ENCODE measurements around the gene CD3D.

The CD3D gene

DNA sequence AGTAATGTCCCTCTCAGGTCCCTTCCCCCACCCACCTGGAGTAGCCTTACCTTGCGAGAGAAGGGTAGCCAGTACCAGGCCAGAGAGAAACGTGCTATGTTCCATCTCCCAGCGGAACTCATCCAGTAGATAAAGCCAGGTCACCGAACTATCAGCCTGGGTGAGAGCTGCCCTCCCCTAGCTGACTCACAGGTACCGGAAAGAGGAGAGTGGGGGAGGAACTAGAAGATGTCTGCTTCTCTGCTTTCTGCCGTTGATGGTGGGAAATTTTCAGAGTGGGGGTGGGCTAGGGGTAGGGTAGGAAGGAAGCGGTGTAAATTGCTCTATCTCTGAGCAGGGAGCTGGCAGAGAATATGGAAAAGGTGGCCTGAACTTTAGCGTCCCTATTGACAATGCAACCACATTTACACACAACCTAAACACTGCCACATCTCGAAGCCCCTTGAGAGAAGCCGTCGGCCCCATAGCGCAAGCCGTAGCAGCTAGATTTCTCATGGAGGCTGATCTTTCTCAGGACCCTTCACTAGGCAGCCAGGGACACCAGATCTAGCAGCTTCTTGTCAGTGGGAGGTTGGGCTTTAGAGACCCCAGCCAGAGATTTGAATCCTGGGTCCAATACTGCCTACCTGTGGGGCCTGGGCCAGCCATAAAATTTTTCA lies at the start of gene CD3D:
Gene CD3D (minus strand): TSS at position 203 of the 659 bp plus-strand sequence. CDS start 98 bp downstream, at position 105.
- no peak for DNase-seq (ENCODE audit: low spot score)

DNA sequence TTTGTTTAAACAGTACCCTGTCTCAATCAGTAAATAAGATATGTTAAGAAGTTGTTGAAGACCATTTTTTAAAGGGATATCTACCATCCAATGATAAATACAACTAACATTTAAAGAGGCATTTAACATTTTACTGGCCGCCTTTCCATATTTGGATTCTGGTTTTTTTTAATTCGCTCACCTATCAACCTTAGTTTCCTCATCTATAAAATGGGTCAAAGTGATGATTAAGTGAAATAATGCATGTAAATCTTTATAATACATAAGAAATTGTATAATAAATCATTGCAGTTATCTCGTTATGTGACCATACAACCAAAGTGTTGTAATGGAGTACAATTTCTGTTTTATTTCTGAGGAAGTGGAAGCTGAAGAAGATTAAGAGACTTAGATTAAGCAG lies 41.2 kb upstream of the CD3D start:
- no peak for DNase-seq (ENCODE audit: low spot score)

DNA sequence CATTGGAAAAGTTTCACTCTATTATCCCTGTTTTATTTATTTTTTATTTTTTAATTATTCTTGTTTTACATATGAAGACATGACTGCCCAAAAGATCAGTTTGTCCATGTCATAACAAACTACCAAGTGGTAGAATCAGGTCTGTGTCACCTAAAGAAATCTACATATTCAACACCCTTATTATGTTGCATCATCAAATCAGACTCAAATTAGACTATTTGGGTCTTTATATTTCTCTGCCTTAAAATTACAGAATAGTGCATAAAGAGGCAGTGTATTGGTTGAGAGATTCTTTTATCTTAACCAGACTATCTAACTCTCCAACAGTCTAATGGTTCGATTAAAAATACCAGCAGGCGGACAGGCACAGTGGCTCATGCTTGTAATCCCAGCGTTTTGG lies 40.4 kb upstream of the CD3D start:
- DNase-seq (ENCODE audit: low spot score), result no peak

DNA sequence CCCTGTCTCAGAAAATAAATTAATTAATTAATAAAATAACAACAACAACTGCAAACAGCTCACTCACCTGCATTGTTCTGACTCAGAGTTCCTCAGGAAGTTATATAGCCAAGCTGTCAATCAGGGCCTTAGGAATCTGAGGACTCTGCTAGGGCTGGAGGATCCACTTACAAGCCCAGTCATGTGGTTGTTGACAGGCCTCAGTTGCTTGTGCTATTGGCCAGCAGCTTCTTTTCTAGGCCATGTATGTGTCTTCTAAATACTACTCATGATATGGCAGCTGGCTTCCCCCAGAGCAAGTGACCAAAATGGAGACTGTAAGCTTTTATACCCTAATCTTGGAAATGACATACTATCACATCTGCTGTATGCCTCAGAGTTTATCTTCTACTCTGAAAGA lies 38.1 kb upstream of the CD3D start:
- DNase-seq (ENCODE audit: low spot score), result no peak

DNA sequence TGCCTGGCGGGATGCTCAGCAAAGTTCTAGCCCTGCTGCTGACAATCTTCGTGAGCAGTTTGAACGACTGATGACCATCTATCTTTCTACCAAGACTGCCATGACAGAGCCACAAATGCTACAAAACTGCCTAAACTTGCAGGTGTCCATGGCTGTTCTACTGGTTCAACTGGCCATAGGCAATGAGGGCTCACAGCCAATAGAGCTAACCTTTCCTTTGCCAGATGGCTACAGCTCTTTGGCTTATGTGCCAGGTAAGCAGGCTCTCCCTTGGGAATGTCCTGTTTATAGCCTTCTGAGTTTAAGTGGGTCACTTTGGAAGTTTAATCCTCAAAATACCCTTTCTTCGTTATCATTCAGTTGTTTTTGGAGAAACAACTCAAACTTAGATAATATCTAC lies 37.0 kb upstream of the CD3D start:
- DNase-seq (ENCODE audit: low spot score), result no peak

DNA sequence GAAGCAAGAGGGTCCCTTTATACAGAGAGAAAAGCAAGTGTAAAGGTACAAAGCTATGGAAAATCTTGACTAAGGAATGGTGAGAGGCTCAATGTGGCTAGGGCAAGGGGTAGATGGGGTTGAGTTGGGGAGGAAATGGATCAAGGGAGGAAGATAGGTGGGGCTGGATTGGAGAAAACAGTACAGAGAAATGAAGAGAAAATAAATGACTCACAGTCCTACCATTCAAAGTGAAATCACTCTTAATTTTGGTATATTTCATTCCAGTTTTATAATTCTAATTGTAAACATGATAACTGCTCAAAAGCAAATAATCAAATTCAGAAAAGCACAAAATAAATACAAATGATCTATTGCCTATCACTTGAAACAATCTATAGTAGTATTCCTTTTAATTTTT lies 33.5 kb upstream of the CD3D start:
- DNase-seq (ENCODE audit: low spot score), result no peak

DNA sequence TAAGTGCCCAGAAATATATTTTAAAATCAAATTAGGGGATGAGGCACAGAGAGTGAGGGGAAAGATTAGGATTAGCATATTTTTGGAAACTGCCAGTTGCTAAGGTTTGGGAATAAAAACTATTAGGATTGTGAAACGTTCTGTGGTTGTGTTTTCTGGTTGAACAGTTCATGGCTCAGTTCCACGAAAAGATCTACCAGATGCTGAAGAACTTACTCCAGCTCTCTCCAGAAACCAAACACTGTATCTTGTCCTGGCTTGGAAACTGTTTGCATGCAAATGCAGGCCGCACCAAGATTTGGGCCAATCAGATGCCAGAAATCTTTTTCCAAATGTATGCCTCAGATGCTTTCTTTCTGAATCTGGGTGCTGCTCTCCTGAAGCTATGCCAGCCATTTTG lies 32.2 kb upstream of the CD3D start:
- peak; percentile 5 for DNase-seq (ENCODE audit: low spot score)

DNA sequence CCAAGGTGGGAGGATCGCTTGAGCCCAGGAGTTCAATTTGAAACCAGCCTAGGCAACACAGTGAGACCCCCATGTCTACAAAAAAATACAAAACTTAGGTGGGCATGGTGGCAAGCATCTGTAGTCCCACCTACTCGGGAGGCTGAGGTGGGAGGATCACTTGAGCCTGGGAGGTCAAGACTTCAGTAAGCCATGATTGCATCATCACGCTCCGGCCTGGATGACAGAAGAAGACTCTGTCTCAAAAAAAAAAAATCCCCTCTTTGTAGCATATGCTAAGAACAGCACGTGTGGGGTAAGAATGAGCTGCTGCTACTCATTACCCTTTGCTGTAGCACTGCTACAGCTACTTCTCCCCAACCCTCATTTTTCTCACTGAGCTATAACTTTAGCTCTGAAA lies 31.4 kb upstream of the CD3D start:
- DNase-seq (ENCODE audit: low spot score), result no peak

DNA sequence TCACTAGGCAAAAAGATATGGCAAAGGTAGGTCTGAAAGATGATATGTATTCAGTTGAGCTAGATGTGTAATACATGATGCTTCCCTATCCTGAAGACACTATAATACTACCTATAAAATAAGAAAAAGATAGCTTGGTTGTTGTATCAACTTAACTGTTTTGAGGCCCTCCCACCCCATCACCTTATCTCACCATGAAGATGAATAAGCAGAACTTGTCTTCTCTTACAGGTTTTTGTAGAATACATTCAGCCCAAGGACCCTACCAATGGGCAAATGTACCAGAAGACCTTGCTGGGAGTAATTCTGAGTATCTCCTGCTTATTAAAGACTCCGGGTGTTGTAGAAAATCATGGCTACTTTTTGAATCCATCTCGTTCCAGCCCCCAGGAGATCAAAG lies 30.8 kb upstream of the CD3D start:
- DNase-seq (ENCODE audit: low spot score), result no peak

DNA sequence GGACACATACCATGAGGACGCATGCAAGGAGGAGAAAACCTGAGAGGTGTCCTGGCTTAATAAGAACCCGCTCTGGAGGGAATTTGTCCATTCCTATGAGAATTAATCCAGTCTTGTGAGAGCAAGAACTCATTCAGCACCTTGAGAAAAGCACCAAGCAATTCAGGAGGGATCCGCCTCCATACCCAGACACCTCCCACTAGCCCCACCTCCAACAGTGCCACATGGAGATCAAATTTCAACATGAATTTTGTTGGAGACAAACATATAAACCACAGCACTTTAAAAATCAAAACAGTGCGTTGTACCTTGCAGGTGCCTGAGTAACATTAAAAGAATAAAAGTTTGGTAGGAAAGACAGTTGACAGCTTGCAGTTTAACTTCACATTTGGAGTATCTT lies 28.3 kb upstream of the CD3D start:
- DNase-seq (ENCODE audit: low spot score), result no peak

DNA sequence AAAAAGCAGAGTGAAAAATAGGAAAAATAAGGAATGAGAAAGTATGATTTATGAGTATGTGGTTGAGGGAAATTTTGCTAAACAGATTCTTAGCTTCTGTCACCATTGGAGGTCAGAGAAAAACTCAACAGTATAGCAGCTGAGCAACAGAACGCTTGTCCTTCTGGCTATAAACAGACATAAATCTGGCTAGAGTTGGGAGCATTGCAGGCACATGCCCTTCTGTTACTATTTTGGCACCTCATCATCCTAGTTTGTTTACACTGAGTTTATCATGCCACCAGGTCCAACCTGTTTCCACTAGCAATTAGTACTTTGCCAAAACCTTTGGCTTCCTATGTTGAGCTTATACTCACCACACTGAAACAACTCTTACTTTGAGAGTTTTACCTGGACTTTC lies 23.8 kb upstream of the CD3D start:
- no peak for DNase-seq (ENCODE audit: low spot score)

DNA sequence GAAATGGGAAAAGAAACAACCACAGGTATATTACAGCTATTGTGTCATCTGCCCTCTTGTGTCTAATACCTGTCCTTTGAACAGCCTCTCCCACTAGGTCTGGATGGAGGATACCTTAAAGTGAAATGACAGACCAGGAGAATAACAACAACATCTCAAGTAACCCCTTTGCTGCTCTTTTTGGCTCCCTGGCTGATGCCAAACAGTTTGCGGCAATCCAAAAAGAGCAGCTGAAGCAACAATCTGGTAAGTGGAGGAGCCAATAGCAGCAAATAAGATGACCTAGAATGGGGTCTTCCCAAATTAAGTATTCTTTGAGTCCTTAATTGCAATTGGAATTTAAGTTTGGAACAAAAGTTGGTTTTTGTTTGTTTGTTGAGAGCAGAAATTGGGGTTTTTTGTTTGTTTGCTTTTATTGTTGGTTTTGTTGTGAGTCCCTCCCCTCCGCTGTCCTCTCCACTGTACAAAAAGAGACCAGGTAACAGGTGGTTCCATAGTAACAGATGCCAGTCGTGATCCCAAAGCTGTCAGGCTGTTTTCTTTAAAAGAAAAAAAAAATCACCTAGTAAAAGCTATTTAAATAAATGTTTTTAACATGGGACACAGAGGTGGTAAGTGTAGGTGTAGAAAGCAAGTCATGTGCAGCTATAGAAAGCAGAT lies 22.6 kb upstream of the CD3D start:
- DNase-seq (ENCODE audit: low spot score), result no peak

DNA sequence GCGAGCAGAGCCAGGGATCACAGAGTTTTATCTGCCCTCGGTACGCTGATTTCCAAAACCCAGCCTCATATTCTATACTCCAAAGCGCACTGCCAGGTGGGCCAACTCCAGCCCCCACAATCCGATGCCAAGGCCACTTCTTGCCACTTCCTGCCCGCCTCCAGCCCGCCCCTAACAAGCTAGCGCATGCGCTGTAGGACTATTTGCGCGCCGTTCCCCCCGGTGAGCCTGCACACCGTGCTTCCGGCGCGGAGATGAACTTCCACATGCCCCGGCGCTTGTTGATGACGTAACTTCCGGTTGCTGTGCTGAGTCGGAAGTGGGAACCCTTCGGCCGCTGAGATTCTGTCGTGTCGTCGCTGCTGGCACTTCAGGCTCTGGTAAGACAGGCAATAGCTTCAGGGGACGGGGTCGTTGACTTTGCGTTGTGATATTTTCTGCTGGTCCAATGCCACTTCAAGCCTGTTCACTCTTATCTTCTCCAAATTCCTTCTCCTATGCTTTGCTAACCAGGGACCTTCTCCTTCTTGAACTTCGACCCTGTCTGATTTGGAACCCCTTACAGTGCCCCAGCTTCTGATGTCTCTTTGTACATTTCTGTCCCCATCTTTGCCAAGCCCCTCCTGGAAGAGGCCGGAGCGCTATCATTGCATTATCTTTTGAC lies 16.9 kb upstream of the CD3D start, which contains the start of gene UBE4A:
Gene UBE4A (plus strand): TSS at position 306 of the 664 bp plus-strand sequence. CDS start 5,481 bp downstream, outside the sequence.
- DNase-seq (ENCODE audit: low spot score), result peak; percentile 91

DNA sequence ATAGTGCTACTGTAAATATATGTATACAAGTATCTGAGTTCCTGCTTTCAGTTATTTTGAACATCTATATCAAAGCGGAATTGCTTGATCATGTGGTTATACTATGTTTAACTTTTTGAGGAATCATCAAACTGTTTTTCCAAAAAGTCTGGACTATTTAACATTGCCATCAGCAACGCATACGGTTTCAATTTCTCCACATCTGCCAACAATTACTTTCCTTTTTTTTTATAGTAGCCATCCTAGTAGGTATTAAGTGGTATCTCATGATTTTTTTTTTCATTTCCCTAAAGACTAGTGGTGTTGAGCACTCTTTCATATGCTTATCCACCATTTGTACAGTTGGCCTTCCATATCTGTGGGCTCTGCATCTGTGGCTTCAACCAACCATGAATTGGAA lies 15.6 kb upstream of the CD3D start:
- DNase-seq (ENCODE audit: low spot score), result no peak

DNA sequence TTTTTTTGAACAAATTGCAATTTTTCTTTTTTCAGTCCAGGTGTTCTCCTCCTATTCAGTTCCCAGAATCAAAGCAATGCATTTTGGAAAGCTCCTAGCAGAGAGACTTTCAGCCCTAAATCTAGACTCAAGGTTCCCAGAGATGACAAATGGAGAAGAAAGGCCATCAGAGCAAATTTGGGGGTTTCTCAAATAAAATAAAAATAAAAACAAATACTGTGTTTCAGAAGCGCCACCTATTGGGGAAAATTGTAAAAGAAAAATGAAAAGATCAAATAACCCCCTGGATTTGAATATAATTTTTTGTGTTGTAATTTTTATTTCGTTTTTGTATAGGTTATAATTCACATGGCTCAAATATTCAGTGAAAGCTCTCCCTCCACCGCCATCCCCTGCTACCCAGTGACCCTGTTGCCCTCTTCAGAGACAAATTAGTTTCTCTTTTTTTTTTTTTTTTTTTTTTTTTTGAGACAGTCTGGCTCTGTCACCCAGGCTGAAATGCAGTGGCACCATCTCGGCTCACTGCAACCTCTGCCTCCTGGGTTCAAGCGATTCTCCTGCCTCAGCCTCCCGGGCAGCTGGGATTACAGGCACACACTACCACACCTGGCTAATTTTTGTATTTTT lies 10.7 kb upstream of the CD3D start:
- DNase-seq (ENCODE audit: low spot score), result no peak

DNA sequence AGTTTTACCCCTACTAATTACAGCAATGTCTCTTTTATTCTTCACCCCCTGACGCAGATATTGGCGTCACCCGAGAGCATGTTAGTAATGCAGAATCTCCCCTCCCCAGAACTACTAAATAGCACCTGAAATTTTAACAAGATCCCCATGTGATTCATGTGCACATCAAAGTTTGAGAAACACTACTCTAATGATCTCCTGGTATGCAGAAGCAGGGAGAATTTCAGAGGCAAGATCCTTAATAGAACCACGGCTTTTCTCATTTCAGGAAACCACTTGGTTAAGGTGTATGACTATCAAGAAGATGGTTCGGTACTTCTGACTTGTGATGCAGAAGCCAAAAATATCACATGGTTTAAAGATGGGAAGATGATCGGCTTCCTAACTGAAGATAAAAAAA lies 7.0 kb upstream of the CD3D start:
- no peak for DNase-seq (ENCODE audit: low spot score)

DNA sequence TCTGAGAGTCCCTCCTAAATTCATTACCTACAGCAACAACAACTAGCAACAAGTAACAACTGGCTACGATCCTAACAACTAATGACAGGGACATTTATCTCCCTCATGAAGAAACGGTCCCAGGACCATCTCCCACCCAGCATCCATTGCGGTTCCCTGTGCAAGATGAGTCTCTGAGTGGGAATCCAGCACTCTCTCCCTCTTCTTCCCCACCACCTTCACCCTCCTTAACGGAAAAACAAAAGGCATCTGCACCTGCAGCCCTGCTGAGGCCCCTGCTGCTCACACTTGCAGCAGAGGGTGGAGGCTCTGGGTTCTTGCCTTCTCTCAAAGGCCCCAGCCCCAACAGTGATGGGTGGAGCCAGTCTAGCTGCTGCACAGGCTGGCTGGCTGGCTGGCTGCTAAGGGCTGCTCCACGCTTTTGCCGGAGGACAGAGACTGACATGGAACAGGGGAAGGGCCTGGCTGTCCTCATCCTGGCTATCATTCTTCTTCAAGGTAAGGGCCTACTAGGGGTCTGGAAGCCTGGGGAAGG lies 1.5 kb upstream of the CD3D start, which contains the start of gene CD3G:
Gene CD3G (plus strand): TSS at position 364 of the 535 bp plus-strand sequence. CDS start 80 bp downstream, at position 444.
- DNase-seq (ENCODE audit: low spot score), result no peak

DNA sequence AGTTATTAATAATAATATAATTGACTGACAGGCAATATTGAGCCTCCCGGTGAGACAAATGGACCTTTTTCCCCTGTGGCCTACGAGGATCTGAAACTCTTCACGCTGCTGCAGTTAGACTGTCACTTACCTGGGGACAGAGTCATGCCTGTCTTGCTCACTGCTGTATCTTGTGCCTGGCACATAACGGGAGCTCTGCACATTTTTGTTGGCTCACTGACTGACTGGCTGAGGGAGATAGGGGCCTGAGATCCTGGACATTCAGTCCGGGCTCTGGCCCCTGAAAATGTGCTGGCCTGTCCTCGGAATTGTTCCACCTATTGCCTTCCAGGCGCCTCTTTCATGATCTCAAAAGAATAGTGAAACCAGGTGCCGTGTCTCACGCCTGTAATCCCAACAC lies 743 bp upstream of the CD3D start:
- no peak for DNase-seq (ENCODE audit: low spot score)

DNA sequence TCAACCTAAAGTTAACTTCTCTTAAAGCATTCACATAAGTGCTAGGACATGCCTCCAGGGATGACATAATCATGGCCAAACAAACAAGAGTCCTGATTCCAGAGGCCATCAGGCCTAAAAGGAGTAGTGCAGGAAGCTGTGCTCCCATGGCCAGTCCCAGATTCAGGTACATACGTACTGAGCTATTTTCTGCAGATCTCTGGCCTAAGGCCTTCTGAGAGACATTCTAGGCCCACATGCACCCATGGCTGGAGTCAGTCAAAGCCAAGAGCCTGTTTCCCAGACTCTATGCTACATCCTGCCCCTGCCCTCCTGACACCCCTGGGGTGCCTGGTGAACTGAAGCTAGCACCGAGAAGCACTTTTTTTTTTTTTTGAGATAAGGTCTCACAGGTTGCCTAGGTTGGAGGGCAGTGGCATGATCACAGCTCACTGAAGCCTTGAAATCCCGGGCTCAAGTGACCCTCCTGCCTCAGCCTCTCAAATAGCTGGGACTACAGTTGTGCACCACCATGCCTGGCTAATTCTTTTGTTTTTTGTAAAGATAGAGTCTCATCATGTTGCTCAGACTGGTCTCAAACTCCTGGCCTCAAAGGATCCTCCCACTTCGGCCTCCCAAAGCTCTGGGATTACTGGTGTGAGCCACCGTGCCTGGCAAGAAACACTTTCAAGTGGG lies 553 bp downstream of the CD3D start:
- no peak for DNase-seq (ENCODE audit: low spot score)

DNA sequence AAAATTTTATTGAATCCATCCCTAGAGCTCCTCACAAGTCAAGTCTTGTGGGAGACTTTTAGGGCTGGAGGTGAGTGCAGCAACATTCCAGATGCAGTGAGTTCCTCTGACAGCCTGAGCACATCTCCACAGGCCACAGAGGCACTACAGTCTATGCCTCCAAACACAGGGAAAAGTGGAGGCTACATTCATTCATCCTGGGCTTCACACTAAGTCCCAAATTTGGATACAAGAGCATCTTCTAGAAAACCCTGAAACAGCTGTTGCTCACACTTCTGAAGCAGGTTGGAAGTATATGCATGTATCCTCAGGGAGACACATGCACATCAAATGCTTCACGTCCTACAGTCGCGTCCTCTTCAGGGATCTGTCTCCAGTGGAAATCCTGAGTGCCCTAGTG lies 1.2 kb downstream of the CD3D start:
- no peak for DNase-seq (ENCODE audit: low spot score)

DNA sequence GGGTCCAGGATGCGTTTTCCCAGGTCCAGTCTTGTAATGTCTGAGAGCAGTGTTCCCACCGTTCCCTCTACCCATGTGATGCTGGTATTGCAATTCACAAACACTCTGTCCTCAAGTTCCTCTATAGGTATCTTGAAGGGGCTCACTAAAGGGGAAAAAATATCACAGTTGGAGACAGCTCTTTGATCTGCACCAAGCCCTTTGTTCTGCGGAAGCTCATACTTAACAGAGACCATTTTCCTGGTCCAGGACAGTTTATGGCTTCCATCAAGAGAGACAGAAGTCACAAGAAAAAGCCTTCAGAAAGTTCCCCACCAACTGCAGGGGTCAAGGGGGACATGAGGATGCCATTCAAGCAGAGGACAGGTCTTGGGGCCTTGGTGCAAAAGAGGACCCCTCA lies 2.1 kb downstream of the CD3D start:
- DNase-seq (ENCODE audit: low spot score), result no peak

All from AG08396 (cell line).